Suppressor macrophage treated with lipopolysaccharide for 1 hour (primary cell): ENCODE measurements around the gene NEDD9.
A peak's percentile ranks its signal among the peaks of the same experiment; 100 is the strongest.

ENCODE experiments used
- DNase-seq, 3 donors: peaks; one replicate each; pipeline ENCODE4 v3.0.0-alpha.2; 2020 to 2022

The NEDD9 gene

DNA sequence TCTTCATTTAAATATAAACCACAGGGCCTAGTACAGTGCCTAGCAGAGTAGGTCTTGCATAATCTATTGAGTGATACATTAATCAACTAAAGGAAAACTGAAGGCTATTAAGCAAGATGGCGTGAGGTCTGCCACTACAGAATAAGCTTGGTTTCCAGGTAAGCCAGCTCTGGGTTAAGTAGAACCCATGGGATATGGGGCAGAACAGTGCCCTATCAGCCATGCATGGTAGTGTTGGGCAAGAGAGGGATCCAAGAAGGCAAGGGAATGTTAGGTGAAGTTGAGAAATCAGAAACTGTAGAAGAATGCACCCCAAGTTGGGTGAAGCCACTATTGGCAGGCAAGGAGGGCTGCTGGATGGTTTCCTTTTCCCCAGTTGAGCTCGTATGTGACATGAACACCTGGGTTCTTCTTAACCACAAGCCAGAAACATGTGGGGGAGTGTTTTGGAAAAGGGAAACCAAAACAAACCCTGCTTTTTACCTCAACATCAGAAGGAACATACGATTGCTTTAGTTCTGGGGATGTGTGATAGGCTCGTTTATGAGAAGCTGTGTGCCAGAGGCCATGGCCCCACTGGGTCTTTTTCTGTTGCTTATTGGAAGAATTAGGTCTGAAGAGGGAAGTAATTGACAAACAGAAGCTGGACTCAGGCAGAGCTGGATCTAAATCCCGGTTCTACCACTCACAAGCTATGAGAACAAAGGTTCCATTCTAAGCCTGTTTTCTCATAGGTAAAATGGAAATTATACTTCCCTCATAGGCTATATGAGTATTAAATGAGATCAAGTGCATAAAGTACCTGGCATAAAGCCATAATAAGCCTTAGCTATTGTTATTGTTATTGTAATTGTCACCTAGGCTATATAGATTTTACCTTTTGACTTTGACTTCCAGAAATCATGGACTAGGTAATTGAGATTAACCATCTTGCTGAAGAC, 33.5 kb downstream of the NEDD9 start:
- no peak for DNase-seq

DNA sequence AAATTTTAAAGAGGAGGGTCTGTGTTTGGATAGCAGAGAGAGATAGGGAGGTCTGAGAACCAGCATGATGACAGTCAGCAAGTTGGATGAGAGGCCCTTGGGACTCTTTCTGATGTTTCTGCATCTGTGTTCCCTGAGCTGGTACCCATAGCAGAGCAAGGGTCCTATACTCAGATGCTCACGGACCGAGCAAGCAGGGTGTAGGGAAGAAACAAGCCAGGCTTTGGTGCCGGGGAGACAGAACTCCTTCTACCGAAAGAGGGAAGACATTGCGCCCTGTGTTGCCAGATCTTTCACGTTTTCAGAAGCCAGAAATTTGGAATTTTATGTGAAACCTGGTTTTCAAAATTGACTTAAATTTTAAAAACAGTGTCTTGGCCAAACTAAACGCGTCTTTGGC, 34.6 kb downstream of the NEDD9 start:
- DNase-seq: no peak

- no peak for DNase-seq
These were observed 35.3 kb downstream of the NEDD9 start for GRCh38 chr6:11197175-11197536.

- DNase-seq: no peak
These were observed 35.8 kb downstream of the NEDD9 start for GRCh38 chr6:11196511-11197174.

- DNase-seq: no peak
These were observed 37.9 kb downstream of the NEDD9 start for GRCh38 chr6:11194356-11195218.

DNA sequence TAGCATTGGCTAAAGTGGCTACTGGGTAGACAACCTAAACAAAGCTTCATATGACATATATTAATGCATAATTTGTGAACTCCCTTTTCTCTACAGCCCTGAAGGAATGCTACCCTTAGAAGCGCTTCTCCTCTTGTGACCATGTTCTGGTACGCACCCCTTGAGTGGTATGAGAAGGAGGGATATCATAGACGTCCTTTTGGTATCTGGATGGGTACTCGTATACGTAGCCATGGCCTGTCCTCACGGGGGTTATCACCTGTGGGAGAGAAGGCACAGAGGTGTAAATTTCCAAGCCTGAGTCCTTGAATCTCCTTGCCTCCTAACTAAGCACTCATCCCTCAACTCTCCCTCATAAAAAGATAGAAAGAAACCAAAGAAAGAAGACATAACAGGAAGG, 39.0 kb downstream of the NEDD9 start:
- DNase-seq: no peak

GRCh38 chr6:11192167-11192566, 40.3 kb downstream of the NEDD9 start:
- no peak for DNase-seq

- no peak for DNase-seq
These were observed 41.7 kb downstream of the NEDD9 start for GRCh38 chr6:11190625-11191245.

DNA sequence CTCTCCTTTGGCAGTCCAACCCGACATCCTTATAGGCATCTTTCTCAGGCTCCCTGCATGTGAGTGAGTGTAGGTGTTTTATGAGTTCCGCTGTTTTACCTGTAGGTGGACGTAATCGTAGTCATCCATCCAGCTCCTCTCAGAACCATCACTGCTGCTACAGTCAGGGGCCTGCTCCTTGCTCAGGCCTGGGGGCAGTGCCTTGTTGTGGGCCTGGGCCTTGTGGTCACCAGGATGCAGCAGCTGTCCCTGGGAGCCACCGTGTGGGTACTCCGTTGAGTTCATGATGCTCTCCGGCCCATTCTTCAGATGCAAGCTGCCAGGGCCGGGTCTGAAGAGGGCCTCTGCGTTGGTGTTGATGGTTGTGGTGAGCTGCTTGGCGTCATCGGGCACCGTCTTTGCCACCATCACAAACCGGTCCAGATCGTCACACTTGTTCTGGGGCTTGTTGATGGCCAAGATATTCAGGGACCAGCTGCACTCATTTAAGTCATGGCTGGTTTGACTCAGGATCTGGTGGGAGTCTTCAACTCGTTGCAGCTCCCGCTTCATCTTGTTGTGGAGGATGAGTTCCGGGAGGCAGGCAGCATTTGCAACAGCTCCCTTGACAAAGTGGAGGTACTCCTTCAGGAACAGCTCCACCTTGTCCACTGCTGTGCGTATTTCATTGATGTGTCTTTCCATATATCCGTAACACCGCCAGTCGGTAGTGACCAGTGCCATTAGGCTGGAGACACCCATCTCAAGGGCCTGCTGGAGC, 42.4 kb downstream of the NEDD9 start:
- no peak for DNase-seq

GRCh38 chr6:11188161-11188915, 44.1 kb downstream of the NEDD9 start:
- DNase-seq: no peak

DNA sequence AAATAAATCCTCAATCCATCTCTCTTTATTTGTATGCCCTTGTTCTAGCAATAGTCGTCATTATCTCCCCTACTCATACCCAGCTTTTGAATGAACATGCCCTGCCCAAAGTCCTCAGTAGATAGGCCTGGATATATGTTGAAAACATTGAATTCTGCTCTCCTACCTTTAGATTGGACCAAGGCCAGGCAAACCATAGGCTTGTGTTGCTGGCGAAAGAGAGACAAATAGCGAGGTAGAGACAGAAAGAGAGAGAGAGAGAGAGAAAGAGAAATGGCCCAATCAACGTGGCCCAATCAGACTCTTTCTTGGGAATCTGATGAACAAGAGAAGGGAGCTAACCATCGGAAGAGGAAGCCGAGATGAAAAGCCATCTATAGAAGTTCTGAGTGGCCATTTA, 45.2 kb downstream of the NEDD9 start:
- DNase-seq: no peak

- DNase-seq: no peak
These were observed 47.1 kb downstream of the NEDD9 start for GRCh38 chr6:11185204-11185842.

DNA sequence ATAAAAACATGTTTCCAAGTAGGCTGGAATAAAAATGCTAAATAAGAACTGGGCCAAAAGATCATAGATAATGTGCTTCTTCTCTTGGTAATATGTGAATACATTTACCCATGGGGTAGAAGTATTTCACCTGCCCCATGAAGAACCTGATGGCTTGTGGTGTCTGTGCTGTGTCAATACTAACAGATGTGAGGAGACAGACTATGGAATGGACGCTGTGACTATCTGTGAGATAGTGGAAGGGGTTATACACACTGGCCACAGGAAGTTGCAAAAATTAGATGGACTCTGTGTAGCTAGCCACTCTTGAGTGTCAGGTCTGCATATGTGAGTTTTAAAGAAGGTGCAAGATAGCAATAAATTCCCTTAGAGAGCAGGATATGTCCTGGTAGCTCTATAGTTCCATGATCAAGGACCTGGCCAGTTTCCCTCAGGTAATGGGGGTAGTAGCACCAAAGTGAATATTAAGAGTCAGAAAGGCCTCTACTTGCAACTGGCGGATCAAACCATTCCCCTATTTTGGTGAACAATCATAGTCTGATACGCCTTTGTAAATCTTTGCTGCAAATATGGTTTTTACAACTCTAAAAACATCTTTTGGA, 48.6 kb downstream of the NEDD9 start:
- DNase-seq: no peak

GRCh38 chr6:11181478-11182136, 50.9 kb downstream of the NEDD9 start:
- no peak for DNase-seq

- DNase-seq: no peak
These were observed 52.9 kb downstream of the NEDD9 start for GRCh38 chr6:11179419-11180202.

- DNase-seq: no peak
These were observed 53.4 kb downstream of the NEDD9 start for GRCh38 chr6:11179088-11179418.

- DNase-seq: no peak
These were observed 55.2 kb downstream of the NEDD9 start for GRCh38 chr6:11177271-11177670.

DNA sequence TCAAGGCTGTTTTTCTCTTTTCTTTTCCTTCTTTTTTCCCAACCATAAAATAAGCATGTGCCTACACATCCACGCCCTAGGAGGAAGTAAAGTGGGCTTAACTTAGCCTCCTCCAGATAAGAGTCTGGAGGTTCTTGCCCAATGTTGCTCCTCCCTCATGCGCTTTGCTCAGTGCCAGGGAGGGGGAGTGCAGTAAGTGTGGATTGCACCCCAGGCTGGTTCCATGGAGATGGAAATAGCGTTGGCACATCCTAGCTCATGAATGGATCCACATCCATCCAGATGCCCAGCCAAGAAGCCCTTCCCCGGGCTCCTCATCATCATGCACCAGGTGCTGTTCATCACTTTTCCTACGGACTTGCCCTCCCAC, 58.2 kb downstream of the NEDD9 start:
- DNase-seq: peak; percentile 48 to 50 (median 48)
